HepG2 (cell line): ENCODE results near the gene GDF15. TPM values are rescaled to one million over a fixed set of nuclear protein-coding genes. Genes with fewer than 3 reads are reported as not detected.

Source experiments
- ATF1 ChIP-seq: IDR thresholded peaks from 2 replicates; pipeline ENCODE4 v1.6.1; 2016; ENCODE audit warnings: mild to moderate bottlenecking, control low read depth
- CHD4 ChIP-seq: fragments of 200-600 bp; sonication (generic); IDR thresholded peaks from 2 replicates; pipeline ENCODE4 v1.7.0; 2017; ENCODE audit warnings: mild to moderate bottlenecking, low read length, borderline replicate concordance
- DR1 ChIP-seq: sonication (generic); formaldehyde crosslinking; IDR thresholded peaks from 2 replicates; pipeline ENCODE4 v1.8.0; 2021; ENCODE audit warnings: mild to moderate bottlenecking, missing genetic modification reagents, inconsistent platforms
- GATAD1 ChIP-seq: IDR thresholded peaks from 2 replicates; pipeline ENCODE4 v1.6.1; 2016; ENCODE audit warnings: missing genetic modification reagents, missing compliant biosample characterization
- GPN1 ChIP-seq: sonication (generic); formaldehyde crosslinking; IDR thresholded peaks from 2 replicates; pipeline ENCODE4 v1.5.1; 2020; ENCODE audit warnings: missing genetic modification reagents, borderline replicate concordance
- HMG20B ChIP-seq: conservative IDR thresholded peaks from 2 replicates; pipeline ENCODE4 v1.6.1; 2016; ENCODE audit warnings: missing genetic modification reagents, missing compliant biosample characterization
- KLF16 ChIP-seq, 2 experiments: sonication (generic) in 1 of 2; formaldehyde crosslinking in 1 of 2; IDR thresholded peaks; 2 replicates each; pipeline versions ENCODE4 v1.6.1 to v1.8.0; 2016 to 2023; ENCODE audit warnings: missing genetic modification reagents in 2 of 2, missing compliant biosample characterization in 1 of 2
- KLF9 ChIP-seq: IDR thresholded peaks from 2 replicates; pipeline ENCODE4 v1.6.1; 2016; ENCODE audit warnings: low read depth
- MAZ ChIP-seq, 2 experiments: sonication (generic) in 1 of 2; formaldehyde crosslinking in 1 of 2; IDR thresholded peaks; 2 replicates each; pipeline versions ENCODE4 v1.5.0 to v1.6.1; 2012 to 2020; ENCODE audit warnings: low read depth in 2 of 2, mild to moderate bottlenecking in 2 of 2, borderline replicate concordance in 1 of 2, improper control_type of control experiment in 1 of 2, low read length in 1 of 2, missing genetic modification reagents in 1 of 2, moderate library complexity in 1 of 2
- MTF2 ChIP-seq: sonication (generic); formaldehyde crosslinking; IDR thresholded peaks from 2 replicates; pipeline ENCODE4 v1.5.0; 2020; ENCODE audit warnings: missing genetic modification reagents, borderline replicate concordance
- NR2F1 ChIP-seq, 2 experiments: fragments of 450-650 bp in 1 of 2; formaldehyde crosslinking in 1 of 2; IDR thresholded peaks; 2 replicates each; pipeline versions ENCODE4 v1.5.0 to v1.6.1; 2016 to 2020; ENCODE audit warnings: mild to moderate bottlenecking in 1 of 2, missing compliant biosample characterization in 1 of 2, missing genetic modification reagents in 1 of 2, moderate library complexity in 1 of 2
- NR3C1 ChIP-seq: sonication (generic); formaldehyde crosslinking; IDR thresholded peaks from 2 replicates; pipeline ENCODE4 v1.4.0; 2020; ENCODE audit warnings: missing genetic modification reagents
- PHF20 ChIP-seq: sonication (generic); formaldehyde crosslinking; IDR thresholded peaks from 2 replicates; pipeline ENCODE4 v1.5.0; 2020; ENCODE audit warnings: mild to moderate bottlenecking, missing genetic modification reagents
- POLR2A ChIP-seq, 2 experiments: IDR thresholded peaks; 2 replicates each; pipeline ENCODE4 v1.6.1; 2011; ENCODE audit warnings: low read depth in 2 of 2, low read length in 2 of 2, mild to moderate bottlenecking in 1 of 2, moderate library complexity in 1 of 2; ENCODE audit not compliant: insufficient read depth in 1 of 2
- RBM22 ChIP-seq: fragments of 200-400 bp; formaldehyde crosslinking; optimal IDR thresholded peaks from 2 replicates; pipeline ENCODE3; 2017; ENCODE audit warnings: mild to moderate bottlenecking, low read length, moderate library complexity
- SMAD3 ChIP-seq: sonication (generic); formaldehyde crosslinking; IDR thresholded peaks from 2 replicates; pipeline ENCODE4 v1.4.0; 2020; ENCODE audit warnings: missing genetic modification reagents
- SOX5 ChIP-seq: IDR thresholded peaks from 2 replicates; pipeline ENCODE4 v1.6.1; 2016; ENCODE audit warnings: borderline replicate concordance
- SP1 ChIP-seq, 2 experiments: fragments of 450-650 bp in 1 of 2; sonication (generic) in 1 of 2; formaldehyde crosslinking in 1 of 2; IDR thresholded peaks; 2 replicates each; pipeline versions ENCODE4 v1.4.0 to v1.6.1; 2016 to 2020; ENCODE audit warnings: missing genetic modification reagents in 1 of 2
- TBX2 ChIP-seq: sonication (generic); formaldehyde crosslinking; IDR thresholded peaks from 2 replicates; pipeline ENCODE4 v1.5.0; 2020; ENCODE audit warnings: missing genetic modification reagents, mild to moderate bottlenecking, borderline replicate concordance
- ZNF12 ChIP-seq: sonication (generic); formaldehyde crosslinking; IDR thresholded peaks from 2 replicates; pipeline ENCODE4 v1.5.0; 2020; ENCODE audit warnings: missing genetic modification reagents
- ZNF17 ChIP-seq: sonication (generic); formaldehyde crosslinking; IDR thresholded peaks from 2 replicates; pipeline ENCODE4 v1.5.0; 2020; ENCODE audit warnings: mild to moderate bottlenecking, missing genetic modification reagents
- ZNF678 ChIP-seq: sonication (generic); formaldehyde crosslinking; IDR thresholded peaks from 2 replicates; pipeline ENCODE4 v1.4.0; 2020; ENCODE audit warnings: mild to moderate bottlenecking, missing genetic modification reagents
- polyA plus RNA-seq, 8 experiments: library from polyadenylated mRNA; depleted of rRNA in 3 of 8; stranded (reverse) in 7 of 8; unstranded in 1 of 8; fragments of >200 nt; fragmentation: Illumina TruSeq in 4 of 8; extraction: Trizol in 4 of 8; gene quantifications; 2 replicates each; pipeline versions ENCODE4 v1.2.1 to v1.2.3, GENCODE V29; 2011 to 2016; ENCODE audit warnings: low read depth in 4 of 8, missing spikeins in 1 of 8, mixed read lengths in 1 of 8; ENCODE audit not compliant: insufficient read depth in 1 of 8
- total RNA-seq, 5 experiments: library from RNA; depleted of rRNA; stranded (reverse); fragments of >200 nt; fragmentation: Illumina TruSeq; extraction: Trizol; gene quantifications; 2 replicates each; pipeline ENCODE4 v1.2.3, GENCODE V29; 2016; ENCODE audit warnings: low read depth in 1 of 5
- TF ChIP-seq, protein P1 (sequence below), 2 experiments: sonication (generic) in 1 of 2; formaldehyde crosslinking in 1 of 2; IDR thresholded peaks; 2 replicates each; pipeline versions ENCODE4 v1.6.1 to v1.9.0; 2014 to 2022; ENCODE audit warnings: antibody characterized with exemption in 1 of 2, borderline replicate concordance in 1 of 2, inconsistent platforms in 1 of 2, low read depth in 1 of 2, missing genetic modification reagents in 1 of 2
- TF ChIP-seq, protein P2 (sequence below): IDR thresholded peaks from 2 replicates; pipeline ENCODE4 v1.6.1; 2016

GDF15 gene
- total and polyA plus RNA-seq, 2 of the 13 experiments (the other 11 are each of a cell fraction or from before 2014, with no cell fraction given), result 146 to 422 TPM

DNA sequence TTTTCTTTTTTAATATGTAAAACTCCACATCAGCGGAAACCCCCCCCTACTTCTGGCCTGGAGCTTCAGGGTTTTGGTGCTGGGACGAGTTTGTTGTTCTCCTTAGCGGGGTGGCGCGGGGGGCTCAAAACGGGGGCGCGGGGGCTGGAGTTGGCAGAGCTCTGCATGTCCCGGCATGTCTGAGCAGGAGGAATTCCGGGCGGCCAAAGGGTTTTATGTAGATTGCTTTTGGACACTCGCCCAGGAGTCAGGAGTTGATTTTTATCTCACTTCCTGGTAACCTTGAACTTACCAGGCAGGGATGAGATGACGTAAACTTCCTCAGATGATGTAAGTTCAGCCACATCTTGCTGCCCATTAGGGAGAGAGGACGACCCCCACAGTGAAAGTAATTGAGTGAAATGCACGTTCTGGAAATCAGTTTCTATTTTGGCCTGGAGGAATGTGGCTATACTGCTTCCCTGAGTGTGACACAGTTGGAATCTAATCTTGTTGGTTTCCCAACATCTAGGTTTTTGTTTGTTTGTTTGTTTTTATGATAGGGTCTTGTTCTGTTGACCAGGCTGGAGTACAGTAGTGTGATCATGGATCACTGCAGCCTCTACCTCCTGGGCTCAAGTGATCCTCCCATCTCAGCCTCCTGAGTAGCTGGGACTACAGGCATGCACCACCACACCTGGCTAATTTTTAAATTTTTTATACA lies 21.0 kb upstream of the GDF15 start (continued):
- TF ChIP-seq, protein P1, sequence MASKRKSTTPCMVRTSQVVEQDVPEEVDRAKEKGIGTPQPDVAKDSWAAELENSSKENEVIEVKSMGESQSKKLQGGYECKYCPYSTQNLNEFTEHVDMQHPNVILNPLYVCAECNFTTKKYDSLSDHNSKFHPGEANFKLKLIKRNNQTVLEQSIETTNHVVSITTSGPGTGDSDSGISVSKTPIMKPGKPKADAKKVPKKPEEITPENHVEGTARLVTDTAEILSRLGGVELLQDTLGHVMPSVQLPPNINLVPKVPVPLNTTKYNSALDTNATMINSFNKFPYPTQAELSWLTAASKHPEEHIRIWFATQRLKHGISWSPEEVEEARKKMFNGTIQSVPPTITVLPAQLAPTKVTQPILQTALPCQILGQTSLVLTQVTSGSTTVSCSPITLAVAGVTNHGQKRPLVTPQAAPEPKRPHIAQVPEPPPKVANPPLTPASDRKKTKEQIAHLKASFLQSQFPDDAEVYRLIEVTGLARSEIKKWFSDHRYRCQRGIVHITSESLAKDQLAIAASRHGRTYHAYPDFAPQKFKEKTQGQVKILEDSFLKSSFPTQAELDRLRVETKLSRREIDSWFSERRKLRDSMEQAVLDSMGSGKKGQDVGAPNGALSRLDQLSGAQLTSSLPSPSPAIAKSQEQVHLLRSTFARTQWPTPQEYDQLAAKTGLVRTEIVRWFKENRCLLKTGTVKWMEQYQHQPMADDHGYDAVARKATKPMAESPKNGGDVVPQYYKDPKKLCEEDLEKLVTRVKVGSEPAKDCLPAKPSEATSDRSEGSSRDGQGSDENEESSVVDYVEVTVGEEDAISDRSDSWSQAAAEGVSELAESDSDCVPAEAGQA (IDR thresholded peaks at IDR 0.05; ENCODE audit: low read depth), result peak; percentile 88
- TF ChIP-seq, protein P1 (CRISPR knock-in tag; IDR thresholded peaks at IDR 0.05; ENCODE audit: borderline replicate concordance), result no peak
- TF ChIP-seq ATF1 (peak; percentile 84), DR1 (CRISPR knock-in tag) (no peak), MTF2 (CRISPR knock-in tag) (no peak), SMAD3 (CRISPR knock-in tag) (peak; percentile 76; the same call in 1 of the 2 replicates), RBM22 (peak; percentile 42), GPN1 (no peak), ZNF678 (CRISPR knock-in tag) (no peak), HMG20B (0 out of 2 replicates have a peak, but pooled peaks have one; percentile 42), TBX2 (CRISPR knock-in tag) (peak; percentile 63; the same call in 1 of the 2 replicates), SP1 (IDR thresholded peaks at IDR 0.05) (no peak), SP1 (CRISPR knock-in tag; IDR thresholded peaks at IDR 0.05) (0 out of 2 replicates have a peak, but pooled peaks have one; percentile 13), GATAD1 (CRISPR knock-in tag) (peak; percentile 23; the same call in 1 of the 2 replicates), SOX5 (CRISPR knock-in tag) (peak; percentile 85), KLF16 (CRISPR knock-in tag; IDR thresholded peaks at IDR 0.05) (peak in 1 of 2 experiments; percentile 88; a peak in 1 of 4 replicates), MAZ (IDR thresholded peaks at IDR 0.05; ENCODE audit: borderline replicate concordance, low read depth, low read length) (0 out of 2 replicates have a peak, but pooled peaks have one; percentile 38), MAZ (CRISPR knock-in tag; IDR thresholded peaks at IDR 0.05; ENCODE audit: low read depth) (no peak), CHD4 (no peak), NR3C1 (CRISPR knock-in tag) (no peak), POLR2A (IDR thresholded peaks at IDR 0.05; ENCODE audit: insufficient read depth in 1 of 2, low read depth in 2 of 2, low read length in 2 of 2) (no peak), ZNF17 (CRISPR knock-in tag) (no peak), NR2F1 (CRISPR knock-in tag; IDR thresholded peaks at IDR 0.05) (peak; percentile 38 to 57), KLF9 (CRISPR knock-in tag) (no peak), PHF20 (CRISPR knock-in tag) (0 out of 2 replicates have a peak, but pooled peaks have one; percentile 33), ZNF12 (CRISPR knock-in tag) (peak; percentile 28; the same call in 1 of the 2 replicates)
- TF ChIP-seq, protein P2, sequence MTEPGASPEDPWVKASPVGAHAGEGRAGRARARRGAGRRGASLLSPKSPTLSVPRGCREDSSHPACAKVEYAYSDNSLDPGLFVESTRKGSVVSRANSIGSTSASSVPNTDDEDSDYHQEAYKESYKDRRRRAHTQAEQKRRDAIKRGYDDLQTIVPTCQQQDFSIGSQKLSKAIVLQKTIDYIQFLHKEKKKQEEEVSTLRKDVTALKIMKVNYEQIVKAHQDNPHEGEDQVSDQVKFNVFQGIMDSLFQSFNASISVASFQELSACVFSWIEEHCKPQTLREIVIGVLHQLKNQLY (CRISPR knock-in tag), result peak; percentile 56; the same call in 1 of the 2 replicates
